Stomach (tissue), 9 donors: ENCODE data around the gene KRTAP5-2. TPM values are rescaled to one million over a fixed set of nuclear protein-coding genes. Genes with fewer than 3 reads are reported as not detected.
A peak's percentile ranks its signal among the peaks of the same experiment; 100 is the strongest.

Experiments
- DNase-seq, 2 donors: peaks; one replicate each; pipeline versions ENCODE4 v3.0.0 to v3.0.0-alpha.2; 2013 to 2019
- H3K27ac ChIP-seq, 5 donors: fragments of 200-600 bp in 4 of 5; sonication (generic) in 4 of 5; one replicate each; pipeline ENCODE4 v1.5.1; 2013 to 2019; ENCODE audit warnings: mild to moderate bottlenecking in 1 of 5, moderate library complexity in 1 of 5
- H3K27me3 ChIP-seq, 3 donors: fragments of 200-600 bp; sonication (generic); one replicate each; pipeline ENCODE4 v1.5.1; 2017 to 2019; ENCODE audit warnings: mixed run types in 1 of 3
- H3K36me3 ChIP-seq, 4 donors: fragments of 200-600 bp; sonication (generic); 1 replicate in 3 of 4; 2 replicates in 1 of 4; pipeline ENCODE4 v1.5.1; 2016 to 2019
- H3K4me1 ChIP-seq, 4 donors: fragments of 200-600 bp; sonication (generic); one replicate each; pipeline ENCODE4 v1.5.1; 2016 to 2019
- H3K4me3 ChIP-seq, 4 donors: fragments of 200-600 bp; sonication (generic) in 3 of 4; one replicate each; pipeline ENCODE4 v1.5.1; 2016 to 2019; ENCODE audit warnings: mild to moderate bottlenecking in 1 of 4
- H3K9me3 ChIP-seq, 4 donors: fragments of 200-600 bp; sonication (generic); one replicate each; pipeline ENCODE4 v1.5.1; 2016 to 2019
- EP300 ChIP-seq: sonication (generic); formaldehyde crosslinking; IDR thresholded peaks from one replicate; pipeline ENCODE4 v1.6.1; 2017; ENCODE audit warnings: antibody characterized with exemption
- POLR2A ChIP-seq, 4 donors: fragments of 450-650 bp; IDR thresholded peaks; one replicate each; pipeline ENCODE4 v1.6.1; 2016; ENCODE audit warnings: antibody characterized with exemption in 4 of 4, control low read depth in 2 of 4, mild to moderate bottlenecking in 1 of 4, moderate library complexity in 1 of 4
- POLR2AphosphoS5 ChIP-seq, 3 donors: sonication (generic); formaldehyde crosslinking; IDR thresholded peaks; one replicate each; pipeline ENCODE4 v1.6.1; 2016; ENCODE audit warnings: antibody characterized with exemption in 3 of 3
- WGBS, 5 donors: extraction: QIAGEN DNeasy Blood & Tissue Kit in 3 of 5; methylation state at CpG; one replicate each; pipeline versions ENCODE4 v1.1.5 to v1.1.7; 2013 to 2018; 5-methylcytosine and 5-hydroxymethylcytosine counted together
- intact Hi-C: fragments of 100-400 bp; cut with DNase I; formaldehyde crosslinking; loops from one replicate; pipeline ENCODE4 v1.15.1; 2023; ENCODE audit warnings: low total_unique reads
- polyA plus RNA-seq, 3 donors: library from polyadenylated mRNA; stranded (reverse); fragments of 200-250 nt; gene quantifications; one replicate each; pipeline ENCODE4 v1.2.3, GENCODE V29; 2013
- total RNA-seq, 5 donors: library from RNA; depleted of rRNA; stranded (reverse); fragments of >200 nt; gene quantifications; one replicate each; pipeline versions ENCODE4 v1.1.0 to v1.2.3, GENCODE V29; 2014 to 2016
- TF ChIP-seq, protein P1 (sequence below), 7 experiments: fragments of 450-650 bp in 4 of 7; fragments of 200-600 bp in 3 of 7; sonication (generic) in 3 of 7; IDR thresholded peaks; one replicate each; pipeline ENCODE4 v1.5.1; 2016 to 2019; ENCODE audit warnings: antibody characterized with exemption in 7 of 7, control low read depth in 2 of 7, mild to moderate bottlenecking in 1 of 7
- donor health status: healthy with polysubstance abuse.
- donor health status: Bipolar disorder and iron deficiency.
- donor health status: healthy.

Gene KRTAP5-2
- total and polyA plus RNA-seq, 8 donors, result not detected

DNA sequence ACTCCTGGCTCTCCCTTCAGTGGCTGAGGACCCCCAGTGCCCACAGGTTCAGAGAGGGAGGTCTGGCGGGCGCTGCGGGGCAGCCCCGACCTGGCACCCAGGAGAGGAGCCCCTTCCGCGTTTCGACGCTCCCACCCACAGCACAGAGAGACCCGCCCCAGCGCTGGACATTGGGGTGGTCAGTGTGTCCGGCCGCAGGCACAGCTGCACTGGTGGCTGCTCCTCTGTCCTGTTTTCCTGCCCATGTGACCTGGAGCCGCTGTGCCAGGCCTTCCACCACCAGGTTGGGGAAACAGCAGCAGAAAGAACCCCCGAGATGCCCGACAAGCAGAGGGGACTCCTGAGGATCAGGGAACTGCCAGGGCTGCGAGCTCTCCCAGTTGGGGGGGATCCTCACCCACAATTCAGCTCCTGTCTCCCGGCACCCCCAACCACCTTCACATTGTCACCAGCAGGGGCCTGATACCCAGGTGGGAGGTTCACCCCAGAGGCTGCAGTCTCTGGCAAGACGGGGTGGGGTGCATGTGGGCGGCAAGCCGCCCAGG lies 45.1 kb upstream of the KRTAP5-2 start:
- DNase-seq, result no peak
- intact Hi-C loops, result no loop called here
- no peak overlapping the region for H3K27ac ChIP-seq
- TF ChIP-seq POLR2AphosphoS5 (IDR thresholded peaks at IDR 0.05), result no peak
- TF ChIP-seq, protein P1, sequence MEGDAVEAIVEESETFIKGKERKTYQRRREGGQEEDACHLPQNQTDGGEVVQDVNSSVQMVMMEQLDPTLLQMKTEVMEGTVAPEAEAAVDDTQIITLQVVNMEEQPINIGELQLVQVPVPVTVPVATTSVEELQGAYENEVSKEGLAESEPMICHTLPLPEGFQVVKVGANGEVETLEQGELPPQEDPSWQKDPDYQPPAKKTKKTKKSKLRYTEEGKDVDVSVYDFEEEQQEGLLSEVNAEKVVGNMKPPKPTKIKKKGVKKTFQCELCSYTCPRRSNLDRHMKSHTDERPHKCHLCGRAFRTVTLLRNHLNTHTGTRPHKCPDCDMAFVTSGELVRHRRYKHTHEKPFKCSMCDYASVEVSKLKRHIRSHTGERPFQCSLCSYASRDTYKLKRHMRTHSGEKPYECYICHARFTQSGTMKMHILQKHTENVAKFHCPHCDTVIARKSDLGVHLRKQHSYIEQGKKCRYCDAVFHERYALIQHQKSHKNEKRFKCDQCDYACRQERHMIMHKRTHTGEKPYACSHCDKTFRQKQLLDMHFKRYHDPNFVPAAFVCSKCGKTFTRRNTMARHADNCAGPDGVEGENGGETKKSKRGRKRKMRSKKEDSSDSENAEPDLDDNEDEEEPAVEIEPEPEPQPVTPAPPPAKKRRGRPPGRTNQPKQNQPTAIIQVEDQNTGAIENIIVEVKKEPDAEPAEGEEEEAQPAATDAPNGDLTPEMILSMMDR (IDR thresholded peaks at IDR 0.05), result no peak
- TF ChIP-seq EP300, result no peak
- TF ChIP-seq POLR2A (IDR thresholded peaks at IDR 0.05), result no peak
- H3K4me1 ChIP-seq, result peaks cover 0 to 15% (median 10%) of the 10 kb centered on the region in 4 donors
- no peaks in the 10 kb centered on the region for H3K36me3 ChIP-seq
- H3K4me3 ChIP-seq, result no peak overlapping the region
- H3K9me3 ChIP-seq, result no peaks in the 10 kb centered on the region
- 87 to 95% (median 93%) methylated on average over 17 to 20 of the region's 20 CpGs for WGBS, 5 donors
- peaks cover 0 to 54% (median 23%) of the 10 kb centered on the region in 3 donors for H3K27me3 ChIP-seq

DNA sequence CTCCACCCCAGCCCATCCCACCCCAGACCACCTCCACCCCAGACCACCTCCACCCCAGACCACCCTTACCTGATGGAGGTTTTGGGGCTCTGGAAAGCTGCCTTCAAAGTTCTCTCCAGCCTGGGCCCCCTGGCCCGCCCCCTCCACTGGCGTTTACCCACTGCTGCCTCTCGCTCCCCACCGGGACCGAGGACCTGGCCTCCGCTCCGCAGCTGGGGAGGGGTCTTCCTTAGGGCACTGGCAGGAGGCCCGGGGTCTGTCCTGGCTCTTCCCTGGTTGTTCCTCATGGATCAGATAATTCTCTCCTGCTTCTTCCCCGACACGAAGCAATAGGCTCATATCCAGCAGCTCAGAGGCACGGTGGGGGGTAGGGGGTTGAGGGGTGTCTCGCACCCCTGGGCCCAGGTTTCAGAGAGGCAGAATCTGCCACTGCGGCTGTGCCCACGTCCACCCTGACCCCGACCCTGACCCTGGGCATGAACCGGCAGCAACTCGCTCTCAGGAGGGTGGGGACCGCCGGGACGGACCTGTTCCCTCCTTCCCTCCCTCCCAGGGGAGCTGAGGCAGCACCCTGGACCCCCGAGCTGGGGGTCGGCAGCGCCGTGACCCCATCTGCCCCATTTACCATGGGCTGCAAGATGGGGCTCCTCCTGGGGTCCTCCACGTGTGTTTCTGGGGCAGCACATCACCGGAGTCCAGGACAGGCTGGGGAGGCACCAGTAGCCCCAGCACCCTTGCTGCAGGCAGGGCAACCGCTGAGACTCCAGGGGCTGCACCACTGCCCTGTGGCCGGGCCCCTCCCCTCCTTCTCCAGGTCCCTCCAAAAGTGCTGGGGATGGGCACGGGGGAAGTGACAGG lies 44.4 kb upstream of the KRTAP5-2 start:
- Histone ChIP-seq H3K27me3 (peaks cover 0 to 57% (median 23%) of the 10 kb centered on the region in 3 donors), H3K4me1 (peaks cover 0 to 15% (median 10%) of the 10 kb centered on the region in 4 donors), H3K9me3 (no peaks in the 10 kb centered on the region), H3K4me3 (no peak overlapping the region), H3K36me3 (no peaks in the 10 kb centered on the region), H3K27ac (no peak overlapping the region)
- TF ChIP-seq, protein P1 (IDR thresholded peaks at IDR 0.05), result no peak
- TF ChIP-seq POLR2A (IDR thresholded peaks at IDR 0.05) (no peak), POLR2AphosphoS5 (IDR thresholded peaks at IDR 0.05) (no peak), EP300 (no peak)
- intact Hi-C loops, result no loop called here
- 75 to 81% (median 77%) methylated on average over 20 to 29 of the region's 29 CpGs for WGBS, 5 donors
- DNase-seq, result no peak

DNA sequence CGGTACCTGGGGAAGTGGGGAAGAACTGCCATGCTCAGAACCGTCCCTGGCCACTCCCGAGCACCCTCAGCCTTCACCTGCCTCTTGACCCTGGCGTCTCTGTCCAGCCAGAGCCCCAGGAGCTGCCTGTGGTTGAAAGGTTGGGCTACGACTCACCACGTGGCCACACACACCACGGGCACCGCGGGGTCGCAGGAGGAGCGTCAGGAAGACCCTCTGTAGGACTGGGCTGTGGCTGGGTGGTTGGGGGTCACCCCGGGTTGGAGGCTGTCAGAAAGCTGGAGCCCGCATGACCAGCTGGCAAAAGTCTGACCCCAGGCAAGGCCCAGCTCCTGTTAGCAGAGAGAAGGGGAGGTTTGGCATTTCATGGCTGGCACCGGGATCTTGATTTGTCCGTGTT lies 43.0 kb upstream of the KRTAP5-2 start:
- intact Hi-C loops, result no loop called here
- TF ChIP-seq, protein P1 (IDR thresholded peaks at IDR 0.05), result no peak
- no peak for TF ChIP-seq EP300
- TF ChIP-seq POLR2A (IDR thresholded peaks at IDR 0.05), result no peak
- TF ChIP-seq POLR2AphosphoS5 (IDR thresholded peaks at IDR 0.05), result no peak
- Histone ChIP-seq H3K27me3 (peaks cover 0 to 69% (median 23%) of the 10 kb centered on the region in 3 donors), H3K36me3 (no peaks in the 10 kb centered on the region), H3K4me1 (peaks cover 0 to 15% (median 10%) of the 10 kb centered on the region in 4 donors), H3K4me3 (no peak overlapping the region), H3K9me3 (no peaks in the 10 kb centered on the region), H3K27ac (no peak overlapping the region)
- DNase-seq, result no peak
- 79 to 90% (median 86%) methylated on average over 9 to 15 of the region's 15 CpGs for WGBS, 5 donors

DNA sequence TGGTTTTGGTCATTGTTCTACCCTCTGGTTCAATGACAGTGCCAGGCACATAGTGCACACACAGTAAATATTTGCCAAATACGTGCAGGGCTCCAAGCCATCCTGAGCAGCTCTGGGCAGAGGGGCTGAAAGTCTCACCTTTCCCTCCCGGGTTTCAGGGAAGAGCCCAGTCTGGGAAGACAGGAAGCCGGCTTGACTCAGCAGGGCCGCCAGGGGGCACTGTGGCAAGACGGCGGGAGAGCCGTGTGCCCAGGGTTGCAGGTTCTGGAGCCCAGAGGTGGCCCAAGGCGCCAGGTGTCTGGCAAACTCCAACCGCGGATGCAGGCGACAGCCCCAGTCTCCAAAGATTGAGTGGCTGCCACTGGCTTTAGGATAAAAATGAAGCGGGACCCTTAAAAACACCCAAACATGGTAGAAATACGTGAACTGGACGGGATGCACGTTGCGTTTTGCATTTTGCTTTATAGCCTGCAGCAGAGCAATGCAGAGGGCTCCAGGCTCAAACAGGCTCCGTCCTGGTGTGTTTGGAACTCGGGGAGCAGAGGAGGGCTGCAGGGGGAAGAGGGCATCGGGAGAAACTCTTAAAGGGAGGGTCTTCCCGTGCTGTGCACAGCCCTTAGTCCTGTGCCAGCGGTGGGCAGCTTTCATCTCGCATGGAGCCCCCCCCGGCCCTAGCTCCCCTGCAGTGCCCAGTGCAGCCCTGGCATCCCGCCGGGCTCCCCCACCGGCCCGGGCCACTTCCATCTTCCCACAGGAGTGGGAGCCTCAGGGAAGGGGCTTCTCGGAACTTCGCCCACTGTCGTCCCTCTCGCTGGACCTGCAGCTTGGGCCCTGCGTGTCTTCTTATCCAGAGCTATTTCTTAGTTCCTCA lies 42.2 kb upstream of the KRTAP5-2 start:
- DNase-seq, result peak; percentile 43 to 75
- no peak overlapping the region for H3K27ac ChIP-seq
- H3K9me3 ChIP-seq, result no peaks in the 10 kb centered on the region
- intact Hi-C loops, result no loop called here
- no peaks in the 10 kb centered on the region for H3K36me3 ChIP-seq
- WGBS, 5 donors, result 52 to 61% (median 53%) methylated on average over 32 of the region's 32 CpGs
- peaks cover 0 to 15% (median 10%) of the 10 kb centered on the region in 4 donors for H3K4me1 ChIP-seq
- H3K4me3 ChIP-seq, result no peak overlapping the region
- TF ChIP-seq, protein P1 (IDR thresholded peaks at IDR 0.05), result peak in 5 of 7 experiments; percentile 8 to 79 (median 66)
- no peak for TF ChIP-seq POLR2AphosphoS5 (IDR thresholded peaks at IDR 0.05)
- TF ChIP-seq POLR2A (IDR thresholded peaks at IDR 0.05), result no peak
- no peak for TF ChIP-seq EP300
- peaks cover 0 to 77% (median 23%) of the 10 kb centered on the region in 3 donors for H3K27me3 ChIP-seq
